Upper lobe of right lung (tissue), 1 donor: ENCODE results near the gene ITPK1. TPM values are rescaled to one million over a fixed set of nuclear protein-coding genes. Genes with fewer than 3 reads are reported as not detected.
A peak's percentile ranks its signal among the peaks of the same experiment; 100 is the strongest.

Experiments used
- ATAC-seq: fragments of 200-7000 bp; cut with Tn5 transposase; one replicate; pipeline ENCODE4 v1.9.1; 2020; ENCODE audit warnings: mild to moderate bottlenecking, moderate library complexity
- DNase-seq: peaks from one replicate; pipeline ENCODE4 v3.0.0-alpha.2; 2020
- H3K27ac ChIP-seq: fragments of 200-600 bp; one replicate; pipeline ENCODE4 v1.8.0; 2022
- H3K27me3 ChIP-seq: fragments of 200-600 bp; one replicate; pipeline ENCODE4 v1.8.0; 2022; ENCODE audit warnings: mild to moderate bottlenecking
- H3K36me3 ChIP-seq: fragments of 200-600 bp; one replicate; pipeline ENCODE4 v1.8.0; 2022
- H3K4me1 ChIP-seq: fragments of 200-600 bp; one replicate; pipeline ENCODE4 v1.8.0; 2022
- H3K4me3 ChIP-seq: fragments of 200-600 bp; one replicate; pipeline ENCODE4 v1.8.0; 2022; ENCODE audit warnings: mild to moderate bottlenecking
- H3K9me3 ChIP-seq: fragments of 200-600 bp; one replicate; pipeline ENCODE4 v1.8.0; 2022
- intact Hi-C: fragments of 100-400 bp; cut with DNase I; formaldehyde crosslinking; loops from one replicate; pipeline ENCODE4 v1.11.0; 2022
- total RNA-seq: library from RNA; stranded (reverse); fragmentation: NEBNext Ultra II Directional; extraction: Animal tissue kit (Norgen Biotek cat#: 25700); gene quantifications from one replicate; pipeline ENCODE4 v1.2.1, GENCODE V29; 2021
- TF ChIP-seq, protein P1 (sequence below): fragments of 200-600 bp; IDR thresholded peaks from one replicate; pipeline ENCODE4 v1.8.0; 2022; ENCODE audit warnings: antibody characterized with exemption
- donor health status: DM: no; HTN: yes; CAD: no; lungs with severe emphysema.

The ITPK1 gene
- total RNA-seq, 1 donor from 2014 or later, result 96.9 TPM

DNA sequence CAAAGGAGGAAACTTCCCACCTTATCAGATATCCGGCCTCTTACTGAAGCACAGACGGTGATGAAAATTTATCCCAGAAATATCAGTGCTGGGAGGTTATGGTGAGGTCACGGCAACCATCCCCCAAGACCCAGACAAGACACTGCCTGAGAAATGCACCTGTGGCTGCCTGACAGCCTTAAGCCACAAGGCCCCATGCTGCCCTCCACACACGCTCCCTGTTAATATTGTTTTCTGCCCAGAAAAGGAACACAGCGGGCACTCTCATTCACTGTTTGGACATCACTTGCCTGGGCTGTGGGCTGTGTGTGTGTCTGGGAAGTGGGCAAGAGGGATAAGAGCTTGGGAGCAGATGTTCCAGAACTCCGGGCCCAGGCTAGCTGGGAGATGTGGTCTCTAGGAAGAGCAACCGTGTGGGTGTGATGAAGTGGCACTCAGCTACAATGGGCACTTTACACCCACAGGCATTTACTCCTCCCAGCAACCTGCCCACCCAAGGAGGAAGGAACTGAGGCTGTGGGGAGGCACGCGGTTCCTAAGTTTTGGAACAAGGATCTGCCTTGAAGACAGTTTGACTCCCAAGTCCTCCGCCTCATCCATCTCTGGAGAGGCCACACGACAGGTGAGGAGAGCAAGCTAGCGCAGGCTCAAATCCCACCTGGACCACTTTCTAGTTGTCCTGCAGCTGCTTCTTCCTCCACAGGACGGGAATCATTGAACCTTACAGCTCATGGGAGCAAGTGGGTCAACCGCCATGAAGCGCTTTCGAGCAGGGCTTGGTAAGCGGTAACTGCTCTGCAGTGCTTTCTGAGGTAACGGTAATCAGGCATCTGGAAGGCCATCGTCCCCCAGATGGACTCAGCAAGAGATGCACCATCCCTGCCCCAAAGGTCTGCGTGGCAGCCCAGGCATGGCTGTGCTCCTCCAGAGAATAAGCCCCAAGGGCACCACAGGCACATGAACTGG, 101.4 kb downstream of the ITPK1 start:
- DNase-seq (no peak), ATAC-seq (peak; percentile 5)
- Histone ChIP-seq H3K4me3 (no peak overlapping the region), H3K27me3 (no peaks in the 10 kb centered on the region), H3K36me3 (peaks cover 7% of the 10 kb centered on the region), H3K9me3 (no peaks in the 10 kb centered on the region), H3K4me1 (peaks cover 28% of the 10 kb centered on the region), H3K27ac (no peak overlapping the region)
- TF ChIP-seq, protein P1, sequence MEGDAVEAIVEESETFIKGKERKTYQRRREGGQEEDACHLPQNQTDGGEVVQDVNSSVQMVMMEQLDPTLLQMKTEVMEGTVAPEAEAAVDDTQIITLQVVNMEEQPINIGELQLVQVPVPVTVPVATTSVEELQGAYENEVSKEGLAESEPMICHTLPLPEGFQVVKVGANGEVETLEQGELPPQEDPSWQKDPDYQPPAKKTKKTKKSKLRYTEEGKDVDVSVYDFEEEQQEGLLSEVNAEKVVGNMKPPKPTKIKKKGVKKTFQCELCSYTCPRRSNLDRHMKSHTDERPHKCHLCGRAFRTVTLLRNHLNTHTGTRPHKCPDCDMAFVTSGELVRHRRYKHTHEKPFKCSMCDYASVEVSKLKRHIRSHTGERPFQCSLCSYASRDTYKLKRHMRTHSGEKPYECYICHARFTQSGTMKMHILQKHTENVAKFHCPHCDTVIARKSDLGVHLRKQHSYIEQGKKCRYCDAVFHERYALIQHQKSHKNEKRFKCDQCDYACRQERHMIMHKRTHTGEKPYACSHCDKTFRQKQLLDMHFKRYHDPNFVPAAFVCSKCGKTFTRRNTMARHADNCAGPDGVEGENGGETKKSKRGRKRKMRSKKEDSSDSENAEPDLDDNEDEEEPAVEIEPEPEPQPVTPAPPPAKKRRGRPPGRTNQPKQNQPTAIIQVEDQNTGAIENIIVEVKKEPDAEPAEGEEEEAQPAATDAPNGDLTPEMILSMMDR, result no peak
- intact Hi-C loops, result no loop called here

DNA sequence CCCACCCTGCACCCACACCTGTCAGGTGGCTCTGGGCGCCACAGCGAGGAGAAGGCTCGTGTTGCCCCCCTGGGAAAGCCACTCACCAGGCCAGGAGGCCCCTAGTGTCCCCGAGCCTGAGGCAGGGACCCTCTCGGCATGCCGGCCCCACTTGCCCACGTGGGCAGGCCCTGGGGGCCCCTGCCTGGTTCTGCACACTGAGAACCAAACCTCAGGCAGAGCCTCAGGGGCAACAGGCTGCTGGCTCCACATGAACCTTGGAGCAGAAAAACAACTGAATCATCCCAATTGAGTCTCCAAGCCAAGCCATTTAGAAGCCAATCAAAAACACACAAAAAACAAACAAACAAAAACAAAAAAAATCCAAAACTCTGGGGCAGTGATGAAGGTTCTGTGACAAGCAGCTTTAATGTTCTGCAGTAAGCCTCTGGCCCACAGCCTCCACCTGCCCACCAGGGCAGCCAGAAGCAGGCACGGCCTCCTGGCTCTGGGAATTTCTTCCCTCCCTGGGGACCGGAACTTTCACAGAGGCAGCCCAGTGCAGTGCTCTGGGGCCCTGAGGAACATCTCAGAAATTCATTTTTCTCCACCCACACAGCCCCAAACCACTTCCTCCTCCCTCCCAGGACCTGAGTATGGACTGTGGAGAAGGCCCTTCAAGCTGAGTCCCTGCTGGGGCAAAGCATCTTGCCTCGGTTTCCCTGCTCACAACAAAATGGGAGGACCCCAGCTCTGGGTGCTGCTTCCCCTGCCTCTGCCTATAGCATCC, 102.6 kb downstream of the ITPK1 start:
- TF ChIP-seq, protein P1, result no peak
- intact Hi-C loops, result no loop called here
- H3K36me3 ChIP-seq, result peaks cover 7% of the 10 kb centered on the region
- ATAC-seq, result peak; percentile 70
- no peak overlapping the region for H3K27ac ChIP-seq
- H3K4me1 ChIP-seq, result peaks cover 32% of the 10 kb centered on the region
- H3K9me3 ChIP-seq, result no peaks in the 10 kb centered on the region
- no peak overlapping the region for H3K4me3 ChIP-seq
- no peaks in the 10 kb centered on the region for H3K27me3 ChIP-seq
- no peak for DNase-seq

DNA sequence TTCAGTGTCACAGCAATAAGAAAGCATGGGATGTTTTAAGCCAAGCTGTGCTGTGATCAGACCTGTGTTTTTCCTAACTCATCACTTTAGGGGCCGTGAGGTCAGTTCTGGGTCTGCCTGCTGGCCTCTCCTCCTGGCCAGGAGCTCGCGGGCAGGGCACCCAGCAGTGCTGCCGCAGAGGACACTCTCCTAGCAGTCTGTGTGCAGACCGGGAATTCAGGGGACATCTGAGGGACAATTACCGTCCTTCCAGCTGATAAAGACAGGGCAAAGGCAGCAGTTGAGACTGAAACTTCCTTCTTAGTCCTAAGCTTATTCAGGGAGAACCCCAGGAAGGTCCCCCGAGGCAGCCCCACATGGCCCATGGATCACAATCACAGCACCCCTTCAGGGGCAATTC, 103.2 kb downstream of the ITPK1 start:
- no peaks in the 10 kb centered on the region for H3K9me3 ChIP-seq
- intact Hi-C loops, result no loop called here
- TF ChIP-seq, protein P1, result no peak
- H3K4me1 ChIP-seq, result peaks cover 38% of the 10 kb centered on the region
- ATAC-seq (no peak), DNase-seq (no peak)
- H3K27me3 ChIP-seq, result no peaks in the 10 kb centered on the region
- no peak overlapping the region for H3K4me3 ChIP-seq
- peaks cover 7% of the 10 kb centered on the region for H3K36me3 ChIP-seq
- no peak overlapping the region for H3K27ac ChIP-seq

DNA sequence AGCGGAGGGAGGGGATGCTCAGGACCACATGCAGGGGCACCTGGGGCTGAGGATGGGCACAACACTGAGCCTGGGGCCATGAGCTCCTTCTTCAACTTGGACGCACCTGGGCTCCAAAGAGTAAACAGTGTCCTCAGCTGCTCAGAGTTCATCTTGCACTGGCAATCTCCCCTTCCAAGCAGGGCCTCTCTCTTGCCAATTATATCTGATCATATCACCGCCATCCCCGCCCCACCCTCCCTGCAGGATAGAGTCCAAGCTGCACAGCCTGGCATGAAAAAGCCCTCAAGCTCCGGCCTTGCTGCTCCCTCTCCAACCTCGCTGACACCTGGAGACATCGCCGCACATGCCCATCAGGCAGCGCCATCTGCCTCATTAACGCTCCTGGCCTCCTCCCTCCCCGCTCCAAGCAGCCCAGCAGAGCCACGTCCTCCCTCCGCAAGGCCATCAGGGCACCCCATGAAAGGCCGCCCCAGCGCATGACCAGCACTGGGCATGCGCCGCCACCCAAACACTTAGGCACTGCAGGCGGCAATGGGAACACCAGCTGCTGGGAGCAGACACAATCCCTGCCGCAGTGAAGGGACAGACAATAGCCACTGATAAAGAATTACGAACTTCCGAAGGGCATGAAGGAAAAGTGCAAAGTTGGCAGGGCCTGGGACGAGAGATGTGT, 103.9 kb downstream of the ITPK1 start:
- H3K4me1 ChIP-seq, result peaks cover 45% of the 10 kb centered on the region
- ATAC-seq (no peak), DNase-seq (no peak)
- H3K9me3 ChIP-seq, result no peaks in the 10 kb centered on the region
- TF ChIP-seq, protein P1, result no peak
- peaks cover 7% of the 10 kb centered on the region for H3K36me3 ChIP-seq
- intact Hi-C loops, result no loop called here
- no peak overlapping the region for H3K4me3 ChIP-seq
- H3K27ac ChIP-seq, result no peak overlapping the region
- no peaks in the 10 kb centered on the region for H3K27me3 ChIP-seq

DNA sequence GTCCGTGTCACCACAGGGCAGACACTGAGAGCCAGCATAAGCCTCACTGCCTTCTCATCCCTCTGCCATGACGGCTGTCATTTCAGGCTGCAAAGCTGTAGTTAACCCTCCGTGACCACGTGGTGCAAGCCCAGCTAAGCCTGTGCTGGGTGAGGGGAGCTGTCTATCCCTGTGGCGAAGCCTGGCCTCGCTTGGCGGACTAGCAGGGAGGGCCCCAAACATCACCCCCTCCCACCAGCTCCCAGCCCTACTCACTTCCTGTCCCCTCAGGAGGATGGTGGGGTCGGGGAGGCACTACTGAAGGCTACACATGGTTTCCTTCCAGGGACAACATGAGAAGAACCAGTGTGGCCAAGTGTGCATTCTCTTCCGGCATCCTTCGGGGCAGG, 104.6 kb downstream of the ITPK1 start:
- Histone ChIP-seq H3K9me3 (no peaks in the 10 kb centered on the region), H3K27me3 (no peaks in the 10 kb centered on the region), H3K36me3 (peaks cover 7% of the 10 kb centered on the region), H3K4me1 (peaks cover 46% of the 10 kb centered on the region), H3K4me3 (no peak overlapping the region), H3K27ac (no peak overlapping the region)
- intact Hi-C loops, result no loop called here
- ATAC-seq, result no peak
- DNase-seq, result no peak
- TF ChIP-seq, protein P1, result no peak
